ENCODE measurements around the gene NIT1. TPM values are rescaled to one million over a fixed set of nuclear protein-coding genes. Genes with fewer than 3 reads are reported as not detected.
A peak's percentile ranks its signal among the peaks of the same experiment; 100 is the strongest.

The NIT1 gene
- total and polyA plus RNA-seq, 9 of the 15 experiments (the other 6 are each of a cell fraction or from before 2014, with no cell fraction given): 18.4 to 76.0 (median 33.7) TPM

GRCh38 chr1:161131523-161132409, 13.9 kb downstream of the NIT1 start (continued):
- TF ChIP-seq, protein P1, sequence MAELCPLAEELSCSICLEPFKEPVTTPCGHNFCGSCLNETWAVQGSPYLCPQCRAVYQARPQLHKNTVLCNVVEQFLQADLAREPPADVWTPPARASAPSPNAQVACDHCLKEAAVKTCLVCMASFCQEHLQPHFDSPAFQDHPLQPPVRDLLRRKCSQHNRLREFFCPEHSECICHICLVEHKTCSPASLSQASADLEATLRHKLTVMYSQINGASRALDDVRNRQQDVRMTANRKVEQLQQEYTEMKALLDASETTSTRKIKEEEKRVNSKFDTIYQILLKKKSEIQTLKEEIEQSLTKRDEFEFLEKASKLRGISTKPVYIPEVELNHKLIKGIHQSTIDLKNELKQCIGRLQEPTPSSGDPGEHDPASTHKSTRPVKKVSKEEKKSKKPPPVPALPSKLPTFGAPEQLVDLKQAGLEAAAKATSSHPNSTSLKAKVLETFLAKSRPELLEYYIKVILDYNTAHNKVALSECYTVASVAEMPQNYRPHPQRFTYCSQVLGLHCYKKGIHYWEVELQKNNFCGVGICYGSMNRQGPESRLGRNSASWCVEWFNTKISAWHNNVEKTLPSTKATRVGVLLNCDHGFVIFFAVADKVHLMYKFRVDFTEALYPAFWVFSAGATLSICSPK (IDR thresholded peaks at IDR 0.05; ENCODE audit: borderline replicate concordance): peak; percentile 97; the same call in 1 of the 2 replicates
- TF ChIP-seq, protein P2, sequence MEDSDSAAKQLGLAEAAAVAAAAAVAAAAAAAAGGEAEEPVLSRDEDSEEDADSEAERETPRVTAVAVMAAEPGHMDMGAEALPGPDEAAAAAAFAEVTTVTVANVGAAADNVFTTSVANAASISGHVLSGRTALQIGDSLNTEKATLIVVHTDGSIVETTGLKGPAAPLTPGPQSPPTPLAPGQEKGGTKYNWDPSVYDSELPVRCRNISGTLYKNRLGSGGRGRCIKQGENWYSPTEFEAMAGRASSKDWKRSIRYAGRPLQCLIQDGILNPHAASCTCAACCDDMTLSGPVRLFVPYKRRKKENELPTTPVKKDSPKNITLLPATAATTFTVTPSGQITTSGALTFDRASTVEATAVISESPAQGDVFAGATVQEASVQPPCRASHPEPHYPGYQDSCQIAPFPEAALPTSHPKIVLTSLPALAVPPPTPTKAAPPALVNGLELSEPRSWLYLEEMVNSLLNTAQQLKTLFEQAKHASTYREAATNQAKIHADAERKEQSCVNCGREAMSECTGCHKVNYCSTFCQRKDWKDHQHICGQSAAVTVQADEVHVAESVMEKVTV (CRISPR knock-in tag; IDR thresholded peaks at IDR 0.05): no peak
- no peak for TF ChIP-seq PTBP1 (IDR thresholded peaks at IDR 0.05; ENCODE audit: low read depth, low read length)
- TF ChIP-seq, protein P3, sequence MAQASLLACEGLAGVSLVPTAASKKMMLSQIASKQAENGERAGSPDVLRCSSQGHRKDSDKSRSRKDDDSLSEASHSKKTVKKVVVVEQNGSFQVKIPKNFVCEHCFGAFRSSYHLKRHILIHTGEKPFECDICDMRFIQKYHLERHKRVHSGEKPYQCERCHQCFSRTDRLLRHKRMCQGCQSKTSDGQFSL (CRISPR knock-in tag; IDR thresholded peaks at IDR 0.05): no peak
- TF ChIP-seq, protein P3 (tag; IDR thresholded peaks at IDR 0.05): 0 out of 4 replicates have a peak, but pooled peaks of 1 of the 2 experiments have one; percentile 18
- no peak for TF ChIP-seq EZH2 (IDR thresholded peaks at IDR 0.05; ENCODE audit: borderline replicate concordance, low read depth, low read length)
- TF ChIP-seq, protein P4, sequence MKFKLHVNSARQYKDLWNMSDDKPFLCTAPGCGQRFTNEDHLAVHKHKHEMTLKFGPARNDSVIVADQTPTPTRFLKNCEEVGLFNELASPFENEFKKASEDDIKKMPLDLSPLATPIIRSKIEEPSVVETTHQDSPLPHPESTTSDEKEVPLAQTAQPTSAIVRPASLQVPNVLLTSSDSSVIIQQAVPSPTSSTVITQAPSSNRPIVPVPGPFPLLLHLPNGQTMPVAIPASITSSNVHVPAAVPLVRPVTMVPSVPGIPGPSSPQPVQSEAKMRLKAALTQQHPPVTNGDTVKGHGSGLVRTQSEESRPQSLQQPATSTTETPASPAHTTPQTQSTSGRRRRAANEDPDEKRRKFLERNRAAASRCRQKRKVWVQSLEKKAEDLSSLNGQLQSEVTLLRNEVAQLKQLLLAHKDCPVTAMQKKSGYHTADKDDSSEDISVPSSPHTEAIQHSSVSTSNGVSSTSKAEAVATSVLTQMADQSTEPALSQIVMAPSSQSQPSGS (CRISPR knock-in tag; IDR thresholded peaks at IDR 0.05): no peak
- TF ChIP-seq TAF1 (IDR thresholded peaks at IDR 0.05; ENCODE audit: control insufficient read depth, extremely low read depth, insufficient read depth, low read length, severe bottlenecking): no peak
- TF ChIP-seq ATF4 (CRISPR knock-in tag; IDR thresholded peaks at IDR 0.05): no peak
- no peak for TF ChIP-seq HES1 (IDR thresholded peaks at IDR 0.05; ENCODE audit: low read depth)
- no peak for TF ChIP-seq MXI1 (IDR thresholded peaks at IDR 0.05; ENCODE audit: low read depth, low read length)
- TF ChIP-seq TCF7L2 (IDR thresholded peaks at IDR 0.05; ENCODE audit: low read depth, low read length): no peak
- TF ChIP-seq HCFC1 (IDR thresholded peaks at IDR 0.05; ENCODE audit: low read depth, low read length): no peak
- TF ChIP-seq RBM34 (IDR thresholded peaks at IDR 0.05; ENCODE audit: borderline replicate concordance, insufficient read depth, low read length): no peak
- TF ChIP-seq HBP1 (CRISPR knock-in tag; IDR thresholded peaks at IDR 0.05): peak; percentile 66; the same call in 1 of the 2 replicates
- 0 out of 2 replicates have a peak, but pooled peaks have one; percentile 19 for TF ChIP-seq ARID2 (IDR thresholded peaks at IDR 0.05)
- peak; percentile 38; the same call in 1 of the 2 replicates for TF ChIP-seq MTA2 (IDR thresholded peaks at IDR 0.05; ENCODE audit: low read depth)

Measured in K562 (cell line).